Endodermal cell (in vitro differentiated cells): ENCODE data around the gene LPAR3. TPM values are rescaled to one million over a fixed set of nuclear protein-coding genes. Genes with fewer than 3 reads are reported as not detected.

Experiments
- DNase-seq: peaks from one replicate; pipeline ENCODE4 v3.0.0-alpha.2; 2017
- H3K27ac ChIP-seq: 2 replicates; pipeline ENCODE4 v1.5.1; 2013; ENCODE audit warnings: mild to moderate bottlenecking, low read depth, low read length, moderate library complexity
- H3K27me3 ChIP-seq: 2 replicates; pipeline ENCODE4 v1.6.1; 2013; ENCODE audit warnings: mild to moderate bottlenecking, low read length, moderate library complexity; ENCODE audit not compliant: insufficient read depth, control insufficient read depth, poor library complexity, severe bottlenecking
- H3K36me3 ChIP-seq: 2 replicates; pipeline ENCODE4 v1.7.0; 2013; ENCODE audit warnings: mild to moderate bottlenecking, low read length, moderate library complexity; ENCODE audit not compliant: control insufficient read depth, insufficient read depth
- H3K4me1 ChIP-seq: one replicate; pipeline ENCODE4 v1.7.0; 2013; ENCODE audit warnings: low read length; ENCODE audit not compliant: control insufficient read depth, insufficient read depth
- H3K4me3 ChIP-seq: 2 replicates; pipeline ENCODE4 v1.5.1; 2013; ENCODE audit warnings: mild to moderate bottlenecking, low read length, moderate library complexity
- H3K9ac ChIP-seq: 2 replicates; pipeline ENCODE4 v1.6.1; 2013; ENCODE audit warnings: mild to moderate bottlenecking, low read length, moderate library complexity; ENCODE audit not compliant: poor library complexity, severe bottlenecking; ENCODE audit errors: extremely low read depth
- H3K9me3 ChIP-seq: 2 replicates; pipeline ENCODE4 v1.6.1; 2013; ENCODE audit warnings: mild to moderate bottlenecking, low read length, moderate library complexity; ENCODE audit not compliant: control insufficient read depth
- H3K27ac Mint-ChIP-seq: 2 replicates; pipeline ENCODE4 v1.8.0; 2020; ENCODE audit warnings: mixed read lengths
- H3K27me3 Mint-ChIP-seq: 2 replicates; pipeline ENCODE4 v1.8.0; 2021; ENCODE audit warnings: mild to moderate bottlenecking, mixed read lengths; ENCODE audit not compliant: insufficient read depth
- H3K36me3 Mint-ChIP-seq: 2 replicates; pipeline ENCODE4 v1.8.0; 2020; ENCODE audit warnings: low read depth, mixed read lengths
- H3K4me1 Mint-ChIP-seq: 2 replicates; pipeline ENCODE4 v1.8.0; 2020; ENCODE audit warnings: mixed read lengths
- H3K4me3 Mint-ChIP-seq: 2 replicates; pipeline ENCODE4 v1.8.0; 2020; ENCODE audit warnings: mild to moderate bottlenecking, moderate library complexity, mixed read lengths
- H3K9me3 Mint-ChIP-seq: 2 replicates; pipeline ENCODE4 v1.8.0; 2020; ENCODE audit warnings: mild to moderate bottlenecking, mixed read lengths
- WGBS, 2 experiments: methylation state at CpG; one replicate each; pipeline versions ENCODE4 v1.1.5 to v1.1.7; 2013; ENCODE audit warnings: missing lambda C conversion rate in 2 of 2, mixed read lengths in 1 of 2; ENCODE audit not compliant: insufficient coverage in 1 of 2, insufficient read length in 1 of 2; 5-methylcytosine and 5-hydroxymethylcytosine counted together
- total RNA-seq, 2 donors: library from RNA; stranded (reverse); fragmentation: NEBNext Ultra II Directional in 1 of 2; extraction: Animal tissue kit (Norgen Biotek cat#: 25700) in 1 of 2; gene quantifications; 2 replicates in 1 of 2; 3 replicates in 1 of 2; pipeline ENCODE4 v1.2.1, GENCODE V29; 2021
- TF ChIP-seq, protein P1 (sequence below): fragments of 200-600 bp; sonication (generic); conservative IDR thresholded peaks from 2 replicates; pipeline ENCODE4 v1.5.0; 2021; ENCODE audit warnings: antibody characterized with exemption, mild to moderate bottlenecking

LPAR3 gene
- total RNA-seq, 2 donors from 2014 or later, result 0.89 to 3.7 TPM

- TF ChIP-seq, protein P1, sequence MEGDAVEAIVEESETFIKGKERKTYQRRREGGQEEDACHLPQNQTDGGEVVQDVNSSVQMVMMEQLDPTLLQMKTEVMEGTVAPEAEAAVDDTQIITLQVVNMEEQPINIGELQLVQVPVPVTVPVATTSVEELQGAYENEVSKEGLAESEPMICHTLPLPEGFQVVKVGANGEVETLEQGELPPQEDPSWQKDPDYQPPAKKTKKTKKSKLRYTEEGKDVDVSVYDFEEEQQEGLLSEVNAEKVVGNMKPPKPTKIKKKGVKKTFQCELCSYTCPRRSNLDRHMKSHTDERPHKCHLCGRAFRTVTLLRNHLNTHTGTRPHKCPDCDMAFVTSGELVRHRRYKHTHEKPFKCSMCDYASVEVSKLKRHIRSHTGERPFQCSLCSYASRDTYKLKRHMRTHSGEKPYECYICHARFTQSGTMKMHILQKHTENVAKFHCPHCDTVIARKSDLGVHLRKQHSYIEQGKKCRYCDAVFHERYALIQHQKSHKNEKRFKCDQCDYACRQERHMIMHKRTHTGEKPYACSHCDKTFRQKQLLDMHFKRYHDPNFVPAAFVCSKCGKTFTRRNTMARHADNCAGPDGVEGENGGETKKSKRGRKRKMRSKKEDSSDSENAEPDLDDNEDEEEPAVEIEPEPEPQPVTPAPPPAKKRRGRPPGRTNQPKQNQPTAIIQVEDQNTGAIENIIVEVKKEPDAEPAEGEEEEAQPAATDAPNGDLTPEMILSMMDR, result no peak
- Mint-ChIP-seq H3K4me1 (no peaks in the 10 kb centered on the region), H3K27ac (no peak overlapping the region), H3K4me3 (no peak overlapping the region), H3K9me3 (peaks cover 5% of the 10 kb centered on the region), H3K36me3 (no peaks in the 10 kb centered on the region), H3K27me3 (peaks cover 98% of the 10 kb centered on the region)
- Histone ChIP-seq H3K4me3 (no peak overlapping the region), H3K36me3 (no peaks in the 10 kb centered on the region), H3K9me3 (no peaks in the 10 kb centered on the region), H3K27me3 (peaks cover 98% of the 10 kb centered on the region), H3K9ac (no peak overlapping the region), H3K27ac (no peak overlapping the region), H3K4me1 (no peaks in the 10 kb centered on the region)
- DNase-seq, result no peak
- 63% methylated on average over 1 of the region's 1 CpG; no CpG with 5 or more reads in 1 of the 2 experiments for WGBS, 2 experiments
Observed at GRCh38 chr1:84769636-84770035, 123.4 kb downstream of the LPAR3 start.

DNA sequence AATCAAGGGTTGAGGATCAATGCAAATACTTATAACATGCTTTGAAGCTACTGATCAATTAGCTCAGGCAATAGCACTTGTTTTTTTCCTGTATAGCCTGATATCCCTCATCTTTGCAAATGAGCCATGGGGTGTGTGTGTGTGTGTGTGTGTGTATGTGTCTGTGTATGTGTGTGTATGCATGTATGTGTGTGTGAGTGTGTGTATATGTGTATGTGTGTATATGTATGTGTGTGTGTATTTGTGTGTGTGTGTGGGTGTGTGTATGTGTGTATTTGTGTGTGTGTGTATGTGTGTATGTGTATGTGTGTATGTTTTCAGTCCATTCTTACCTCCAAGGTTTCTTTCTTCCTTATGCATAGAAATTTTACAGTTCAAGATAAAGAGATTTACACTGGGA, 124.4 kb downstream of the LPAR3 start:
- Histone ChIP-seq H3K27me3 (peaks cover 98% of the 10 kb centered on the region), H3K4me3 (no peak overlapping the region), H3K36me3 (no peaks in the 10 kb centered on the region), H3K9me3 (no peaks in the 10 kb centered on the region), H3K9ac (no peak overlapping the region), H3K4me1 (no peaks in the 10 kb centered on the region), H3K27ac (no peak overlapping the region)
- Mint-ChIP-seq H3K4me1 (peaks cover 8% of the 10 kb centered on the region), H3K27ac (no peak overlapping the region), H3K36me3 (no peaks in the 10 kb centered on the region), H3K4me3 (no peak overlapping the region), H3K27me3 (peaks cover 98% of the 10 kb centered on the region), H3K9me3 (peaks cover 5% of the 10 kb centered on the region)
- no peak for DNase-seq
- TF ChIP-seq, protein P1, result no peak

GRCh38 chr1:84763912-84764680, 128.9 kb downstream of the LPAR3 start:
- no peak overlapping the region for H3K4me3 ChIP-seq
- H3K27me3 ChIP-seq, result peaks cover 95% of the 10 kb centered on the region
- Mint-ChIP-seq H3K9me3 (peaks cover 5% of the 10 kb centered on the region), H3K27me3 (peaks cover 95% of the 10 kb centered on the region), H3K36me3 (no peaks in the 10 kb centered on the region), H3K4me1 (peaks cover 8% of the 10 kb centered on the region), H3K27ac (no peak overlapping the region), H3K4me3 (no peak overlapping the region)
- DNase-seq, result peak; percentile 69
- H3K36me3 ChIP-seq, result no peaks in the 10 kb centered on the region
- TF ChIP-seq, protein P1, result no peak
- no peaks in the 10 kb centered on the region for H3K9me3 ChIP-seq
- no peak overlapping the region for H3K9ac ChIP-seq
- H3K27ac ChIP-seq, result no peak overlapping the region
- 32 to 49% methylated on average over 8 to 13 of the region's 13 CpGs for WGBS, 2 experiments
- no peaks in the 10 kb centered on the region for H3K4me1 ChIP-seq
